ENCODE measurements around the gene TRMT2A.

DNA sequence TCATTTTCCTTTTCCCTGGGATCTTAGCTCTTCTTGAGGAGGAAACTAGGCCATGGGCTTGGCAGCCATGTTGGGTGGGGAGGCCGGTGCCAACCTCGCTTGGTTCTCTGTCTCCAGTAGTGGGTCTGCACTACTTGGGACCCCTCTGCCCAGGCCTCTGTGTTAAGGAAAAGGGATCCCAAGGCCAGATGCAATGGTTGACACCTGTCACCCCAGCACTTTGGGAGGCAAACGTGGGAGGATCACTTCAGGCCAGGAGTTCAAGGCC is 12.7 kb upstream of the TRMT2A start:
- TF ChIP-seq CTCF (IDR thresholded peaks at IDR 0.05) (no peak), POLR2A (IDR thresholded peaks at IDR 0.05) (no peak)

Data from body of pancreas (tissue), 4 donors.